Measurements from ENCODE around the gene MYBPH. TPM values are rescaled to one million over a fixed set of nuclear protein-coding genes. Genes with fewer than 3 reads are reported as not detected.
A peak's percentile ranks its signal among the peaks of the same experiment; 100 is the strongest.

Gene MYBPH
- total and polyA plus RNA-seq, 10 of the 15 experiments (the other 5 are each of a cell fraction or from before 2014, with no cell fraction given) = 0.06 to 0.10 TPM; not detected in 8

- Histone ChIP-seq H3K4me3 (no peak overlapping the region), H3K9ac (ENCODE audit: control insufficient read depth, insufficient read depth, low read length) (no peak overlapping the region), H3K27ac (ENCODE audit: control insufficient read depth, insufficient read depth) (no peak overlapping the region), H4K20me1 (ENCODE audit: control insufficient read depth, insufficient read depth) (no peaks in the 10 kb centered on the region), H3K4me2 (ENCODE audit: control insufficient read depth, insufficient read depth) (no peak overlapping the region), H3K36me3 (ENCODE audit: control insufficient read depth in 2 of 2, insufficient read depth in 2 of 2, low read length in 1 of 2) (no peaks in the 10 kb centered on the region), H3K79me2 (ENCODE audit: control insufficient read depth, insufficient read depth, low read length) (no peaks in the 10 kb centered on the region), H3K9me3 (replicated peaks; ENCODE audit: control insufficient read depth, insufficient read depth, low read length) (no peaks in the 10 kb centered on the region), H2AFZ (ENCODE audit: control insufficient read depth, low read depth, low read length) (no peak overlapping the region), H3K4me1 (ENCODE audit: control insufficient read depth, insufficient read depth, low read length) (no peaks in the 10 kb centered on the region), H3K27me3 (replicated peaks in 1 of 2; ENCODE audit: control insufficient read depth in 2 of 2, insufficient read depth in 2 of 2, low read length in 1 of 2) (peaks cover 2 to 10% of the 10 kb centered on the region in 2 experiments; a peak in 3 of 4 replicates)
- 0% methylated on average over 5 of the region's 5 CpGs for WGBS (ENCODE audit: insufficient coverage, insufficient replicate concordance, low lambda C conversion rate, missing lambda C conversion rate)
- POLR2A ChIA-PET = interaction anchor here (0.6 to 0.7 kb wide), 2 partner anchors 8 to 1637 kb away, joined by 5 to 7 read pairs; no protein-coding TSS in a partner anchor
- CTCF ChIA-PET = interaction anchor here (1.0 to 1.6 kb wide), 3 partner anchors 31 to 101 kb away, joined by 3 to 4 read pairs (median 3); no protein-coding TSS in a partner anchor
- BruUV-seq (replicated peaks) = no TSS peak
- DNase-seq (ENCODE audit: low read depth, low spot score) = no peak
- intact Hi-C loops (cut with micrococcal nuclease; ENCODE audit: unreplicated experiment) (no loop called here), in situ Hi-C loops (cut with MboI) (no loop called here)
- SMC1A ChIA-PET (ENCODE audit: uncharacterized antibody, unreplicated experiment) = interaction anchor here (1.1 kb wide), 1 partner anchor 20 kb away, joined by 4 read pairs; no protein-coding TSS in a partner anchor
- ATAC-seq = peak; percentile 59
- no peak for FAIRE-seq
- RAD21 ChIA-PET (ENCODE audit: unreplicated experiment) = interaction anchor here (1.2 to 1.8 kb wide), 2 partner anchors 26 to 74 kb away, joined by 4 to 8 read pairs; no protein-coding TSS in a partner anchor
- TF ChIP-seq TCF7 (IDR thresholded peaks at IDR 0.05; ENCODE audit: borderline replicate concordance) (no peak), ZBTB4 (CRISPR knock-in tag; IDR thresholded peaks at IDR 0.05) (no peak), EZH2 (IDR thresholded peaks at IDR 0.05; ENCODE audit: borderline replicate concordance, control insufficient read depth, low read depth, low read length) (no peak), SMAD1 (IDR thresholded peaks at IDR 0.05; ENCODE audit: low read depth, partially characterized antibody) (no peak), TBL1XR1 (IDR thresholded peaks at IDR 0.05; ENCODE audit: low read depth, low read length) (no peak), NR2C2 (IDR thresholded peaks at IDR 0.05; ENCODE audit: borderline replicate concordance, control insufficient read depth, insufficient read length, low read depth) (no peak), BMI1 (IDR thresholded peaks at IDR 0.05; ENCODE audit: borderline replicate concordance) (no peak), NFYB (IDR thresholded peaks at IDR 0.05; ENCODE audit: insufficient read depth, low read depth, low read length) (no peak), ESRRA (IDR thresholded peaks at IDR 0.05; ENCODE audit: low read length) (no peak), ZNF217 (IDR thresholded peaks at IDR 0.05) (no peak), ZBTB33 (IDR thresholded peaks at IDR 0.05) (no peak), BACH1 (IDR thresholded peaks at IDR 0.05; ENCODE audit: borderline replicate concordance) (no peak)
- TF ChIP-seq, protein P1, sequence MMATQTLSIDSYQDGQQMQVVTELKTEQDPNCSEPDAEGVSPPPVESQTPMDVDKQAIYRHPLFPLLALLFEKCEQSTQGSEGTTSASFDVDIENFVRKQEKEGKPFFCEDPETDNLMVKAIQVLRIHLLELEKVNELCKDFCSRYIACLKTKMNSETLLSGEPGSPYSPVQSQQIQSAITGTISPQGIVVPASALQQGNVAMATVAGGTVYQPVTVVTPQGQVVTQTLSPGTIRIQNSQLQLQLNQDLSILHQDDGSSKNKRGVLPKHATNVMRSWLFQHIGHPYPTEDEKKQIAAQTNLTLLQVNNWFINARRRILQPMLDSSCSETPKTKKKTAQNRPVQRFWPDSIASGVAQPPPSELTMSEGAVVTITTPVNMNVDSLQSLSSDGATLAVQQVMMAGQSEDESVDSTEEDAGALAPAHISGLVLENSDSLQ (IDR thresholded peaks at IDR 0.05) = no peak
- TF ChIP-seq, protein P2, sequence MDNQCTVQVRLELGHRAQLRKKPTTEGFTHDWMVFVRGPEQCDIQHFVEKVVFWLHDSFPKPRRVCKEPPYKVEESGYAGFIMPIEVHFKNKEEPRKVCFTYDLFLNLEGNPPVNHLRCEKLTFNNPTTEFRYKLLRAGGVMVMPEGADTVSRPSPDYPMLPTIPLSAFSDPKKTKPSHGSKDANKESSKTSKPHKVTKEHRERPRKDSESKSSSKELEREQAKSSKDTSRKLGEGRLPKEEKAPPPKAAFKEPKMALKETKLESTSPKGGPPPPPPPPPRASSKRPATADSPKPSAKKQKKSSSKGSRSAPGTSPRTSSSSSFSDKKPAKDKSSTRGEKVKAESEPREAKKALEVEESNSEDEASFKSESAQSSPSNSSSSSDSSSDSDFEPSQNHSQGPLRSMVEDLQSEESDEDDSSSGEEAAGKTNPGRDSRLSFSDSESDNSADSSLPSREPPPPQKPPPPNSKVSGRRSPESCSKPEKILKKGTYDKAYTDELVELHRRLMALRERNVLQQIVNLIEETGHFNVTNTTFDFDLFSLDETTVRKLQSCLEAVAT (IDR thresholded peaks at IDR 0.05) = no peak
Measured at GRCh38 chr1:203140743-203141520, 34.7 kb downstream of the MYBPH start.
